NCI-H345 treated with DMSO at 0.1 percent for 48 hours (cell line): ENCODE results near the gene SEL1L.
"Not testable (repeated sequence)": the region's sequence is repeated elsewhere in the genome, so short reads cannot be mapped to it uniquely, and the experiment has no call there.

Experiments
- DNase-seq: peaks from one replicate; lab custom pipeline; 2025; ENCODE audit not compliant: unreplicated experiment; lab: John Stamatoyannopoulos, UW

The SEL1L gene

DNA sequence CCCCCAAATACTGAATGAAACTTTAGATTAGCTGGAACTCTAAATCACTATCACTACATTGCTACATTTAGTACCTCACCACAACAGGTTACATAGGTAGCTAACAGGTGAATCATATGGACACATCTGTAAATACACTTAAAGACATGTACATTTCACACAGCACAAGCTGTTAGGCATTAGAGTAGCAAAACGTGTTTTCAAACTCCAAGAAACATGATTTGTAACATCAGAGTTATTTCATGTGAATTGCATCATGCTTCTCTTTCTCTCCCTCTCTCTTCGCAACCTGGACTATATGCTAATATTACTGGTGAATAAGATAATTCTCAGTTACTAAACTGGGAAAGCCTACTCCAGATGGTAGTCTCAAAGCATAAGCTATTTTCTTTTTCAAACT lies 4.3 kb downstream of the SEL1L start:
- DNase-seq = no peak

DNA sequence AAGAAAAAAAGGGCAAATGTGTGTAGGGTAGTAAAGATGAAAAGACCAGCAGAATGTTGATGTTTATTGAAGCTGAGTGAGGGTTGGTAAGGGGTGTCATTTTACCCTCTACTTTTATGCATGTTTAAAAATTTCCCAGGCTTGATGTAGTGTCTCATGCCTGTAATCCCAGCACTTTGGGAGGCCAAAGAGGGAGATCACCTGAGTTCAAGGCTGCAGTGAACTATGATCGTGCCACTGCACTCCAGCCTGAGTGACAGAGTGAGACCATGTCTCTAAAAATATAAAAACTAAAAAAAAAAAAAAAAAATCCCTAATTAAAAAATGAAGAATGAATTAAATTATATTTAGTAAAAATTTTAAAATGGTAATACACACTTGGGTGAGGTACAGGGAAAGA lies 8.5 kb downstream of the SEL1L start:
- DNase-seq = no peak

DNA sequence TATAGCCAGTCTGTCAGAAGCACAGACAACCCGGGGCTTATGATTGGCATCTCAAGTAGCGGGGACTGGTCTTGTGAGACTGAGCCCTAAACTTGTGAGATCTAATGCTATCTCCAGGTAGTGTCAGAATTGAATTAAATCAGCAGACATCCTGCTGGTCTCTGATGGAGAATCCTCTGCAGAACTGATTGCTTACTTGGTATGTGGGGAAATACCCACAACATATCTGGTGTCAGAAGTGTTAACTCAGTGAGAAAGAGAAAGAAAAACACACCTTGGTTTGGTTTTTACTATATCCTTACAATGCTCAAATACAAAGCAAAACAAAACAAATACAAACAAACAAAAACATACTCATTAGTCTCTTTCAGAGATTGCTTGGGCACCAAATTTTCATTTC lies 10.0 kb downstream of the SEL1L start:
- DNase-seq = no peak

DNA sequence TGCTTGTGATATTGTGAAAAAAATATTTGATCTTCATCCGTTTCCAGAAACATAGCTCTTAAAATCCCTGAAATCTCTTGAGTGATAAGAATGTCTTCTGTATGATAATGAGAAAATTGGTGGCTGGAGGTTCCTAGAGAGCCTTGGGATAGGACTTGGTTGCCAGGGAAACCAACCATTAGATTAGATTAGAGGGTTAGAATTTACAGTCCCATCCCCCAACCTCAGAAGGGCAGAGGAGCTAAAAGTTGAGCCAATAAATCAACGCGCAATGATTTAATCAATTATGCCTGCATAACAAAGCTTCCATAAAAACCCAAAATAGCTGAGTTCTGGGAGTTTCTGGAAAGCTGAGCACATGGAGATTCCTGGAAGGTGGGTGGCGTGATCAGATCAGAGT lies 10.6 kb downstream of the SEL1L start:
- DNase-seq = no peak

DNA sequence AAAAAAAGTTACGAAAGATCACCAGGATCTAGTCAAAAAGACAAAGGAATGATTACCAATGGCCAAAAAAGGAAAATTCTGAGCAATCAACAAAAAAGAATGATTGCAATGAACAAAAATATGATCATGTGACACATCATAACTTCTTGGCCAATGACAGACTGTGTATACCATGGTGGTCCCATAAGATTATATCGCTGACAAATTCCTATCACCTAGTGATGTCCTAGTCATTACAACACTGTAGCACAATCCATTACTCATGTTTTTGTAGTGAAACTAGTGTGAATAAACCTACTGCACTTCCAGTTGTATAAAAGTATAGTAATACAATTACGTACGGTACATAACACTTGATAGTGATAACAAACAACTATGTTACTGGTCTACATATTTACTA lies 12.3 kb downstream of the SEL1L start:
- no peak for DNase-seq

- DNase-seq = no peak
Observed at GRCh38 chr14:81519200-81520011, 14.2 kb downstream of the SEL1L start.

DNA sequence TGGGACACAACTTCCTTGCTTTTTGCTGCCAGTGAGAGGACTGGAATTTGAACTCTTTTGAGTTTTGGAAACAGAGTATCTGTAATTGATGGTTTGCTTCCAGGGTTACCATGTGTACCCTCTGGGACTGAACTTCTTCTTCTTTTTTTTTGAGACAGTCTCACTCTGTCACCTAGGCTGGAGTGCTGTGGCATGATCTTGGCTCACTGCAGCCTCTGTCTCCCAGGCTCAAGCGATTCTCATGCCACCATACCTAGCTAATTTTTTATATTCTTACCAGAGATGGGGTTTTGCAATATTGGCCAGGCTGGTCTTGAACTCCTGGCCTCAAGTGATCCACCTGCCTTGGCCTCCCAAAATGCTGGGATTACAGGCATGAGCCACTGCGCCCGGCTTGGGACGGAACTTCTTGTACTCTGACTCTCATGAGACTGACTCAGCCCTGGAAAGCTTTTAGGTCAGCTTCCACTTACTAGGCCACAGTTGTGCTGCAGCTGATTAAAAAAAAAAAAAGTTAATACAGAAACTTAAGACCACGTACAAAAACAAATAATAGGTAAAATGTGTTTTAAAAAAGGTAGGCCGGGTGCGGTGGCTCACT lies 15.8 kb downstream of the SEL1L start:
- no peak for DNase-seq

DNA sequence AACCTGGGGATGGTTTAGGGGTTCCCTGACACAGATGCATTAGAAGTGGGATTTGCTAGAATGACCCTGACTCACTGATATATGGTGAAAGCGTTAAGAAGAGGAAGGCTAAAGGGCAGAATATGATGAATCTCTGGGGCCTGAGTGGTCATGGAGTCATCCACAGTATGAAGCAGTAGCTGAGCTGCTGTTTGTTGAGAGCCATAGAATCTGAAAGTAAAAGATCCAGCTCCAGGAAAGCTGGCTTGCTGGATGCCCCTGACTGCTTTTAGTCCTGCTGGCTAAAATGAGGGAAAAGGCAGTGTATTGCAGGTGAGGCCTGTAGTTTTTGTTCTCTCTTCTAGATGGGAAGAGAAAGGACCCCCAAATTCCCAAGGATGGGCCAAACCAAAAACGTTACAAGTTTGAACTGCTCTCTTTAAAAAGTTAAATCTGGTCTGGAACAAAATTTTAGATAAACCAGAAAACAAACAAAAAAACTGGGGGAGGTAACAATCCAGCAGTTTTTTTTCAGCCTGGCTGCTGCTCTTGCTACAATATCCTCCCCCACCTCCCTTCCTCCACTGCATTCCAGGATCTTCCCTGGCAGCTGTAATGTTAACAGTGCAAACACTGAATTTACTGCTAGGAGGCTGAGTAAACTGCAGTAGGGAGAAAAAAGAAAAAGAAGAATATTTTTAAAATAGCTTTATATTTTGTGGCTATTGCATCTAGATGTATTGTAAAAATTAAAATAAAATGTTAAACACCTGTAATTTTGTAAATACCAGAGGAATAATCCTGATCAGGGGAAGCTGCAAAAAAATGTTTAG lies 16.5 kb downstream of the SEL1L start:
- no peak for DNase-seq

DNA sequence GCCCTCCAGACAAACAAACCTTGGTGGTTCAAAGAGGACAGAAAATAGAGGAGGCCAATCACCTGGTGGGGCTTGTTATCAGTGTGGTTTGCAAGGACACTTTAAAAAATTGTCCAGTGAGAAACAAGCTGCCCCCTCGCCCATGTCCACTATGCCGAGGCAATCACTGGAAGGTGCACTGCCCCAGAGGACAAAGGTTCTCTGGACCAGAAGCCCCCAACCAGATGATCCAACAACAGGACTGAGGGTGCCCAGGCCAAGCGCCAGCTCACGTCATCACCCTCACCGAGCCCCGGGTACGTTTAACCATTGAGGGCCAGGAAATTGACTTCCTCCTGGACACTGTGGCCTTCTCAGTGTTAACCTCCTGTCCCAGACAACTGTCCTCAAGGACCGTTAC lies 17.7 kb downstream of the SEL1L start:
- DNase-seq = not testable (repeated sequence)

GRCh38 chr14:81512826-81513225 lies 20.8 kb downstream of the SEL1L start:
- DNase-seq = not testable (repeated sequence)

DNA sequence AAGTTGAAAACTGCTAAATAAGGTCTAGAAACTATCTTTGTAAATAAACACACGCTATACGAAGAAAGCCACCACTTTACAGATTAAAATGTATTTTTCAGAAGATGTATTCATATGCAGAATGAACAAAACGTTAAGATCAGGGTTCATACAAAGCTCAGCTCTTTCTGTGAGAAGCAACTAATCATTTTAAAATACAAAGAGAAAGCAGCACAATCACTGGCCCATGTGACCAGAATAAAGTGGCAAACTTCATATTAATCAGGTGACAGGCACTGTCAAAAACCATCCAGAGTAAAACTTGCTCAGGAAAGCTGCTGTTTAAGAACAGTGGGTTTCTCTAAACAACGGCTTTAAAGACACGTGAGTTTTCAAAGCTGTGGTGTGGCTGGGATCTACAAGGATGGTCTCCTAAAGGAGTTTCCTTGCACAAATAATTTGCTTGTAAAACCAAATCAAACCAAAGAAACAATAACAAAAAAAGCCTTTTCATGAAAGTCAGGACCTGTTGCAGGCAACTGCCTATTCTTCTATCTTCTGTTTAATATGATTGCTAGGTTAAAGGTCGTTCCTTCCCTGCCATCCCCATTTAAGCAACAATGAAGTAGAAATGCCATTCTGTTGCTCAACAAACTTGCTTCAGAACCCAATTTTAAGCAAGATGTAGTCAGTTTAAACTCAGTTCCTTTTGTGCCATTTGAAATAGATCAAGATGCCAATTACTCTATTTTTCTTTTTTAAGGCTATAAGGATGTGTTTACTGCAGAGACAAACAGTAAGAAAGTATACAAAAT lies 22.3 kb downstream of the SEL1L start:
- DNase-seq = no peak

GRCh38 chr14:81509838-81510452 lies 23.7 kb downstream of the SEL1L start:
- no peak for DNase-seq

DNA sequence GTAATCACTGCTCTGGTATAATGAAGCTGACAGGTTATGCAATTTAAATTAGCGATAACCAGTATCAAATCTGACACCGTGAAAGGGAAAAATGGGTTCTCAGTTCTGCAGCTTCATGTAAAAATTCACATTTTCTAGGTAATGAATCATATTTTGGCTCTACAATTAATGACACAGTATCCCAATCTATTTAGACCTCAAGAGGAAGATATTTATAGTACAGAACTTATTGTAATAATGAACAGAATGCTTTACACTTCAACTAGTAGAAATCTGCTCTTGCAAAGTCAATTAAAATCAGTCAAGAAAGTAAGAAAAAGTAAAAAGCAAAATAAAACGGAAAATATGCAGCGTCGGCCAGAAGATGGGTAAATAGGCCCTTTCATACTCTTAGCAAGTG lies 24.3 kb downstream of the SEL1L start:
- DNase-seq = no peak

- DNase-seq = no peak
Observed at GRCh38 chr14:81506487-81506886, 27.2 kb downstream of the SEL1L start.

GRCh38 chr14:81504864-81505263 lies 28.8 kb downstream of the SEL1L start:
- DNase-seq = no peak

GRCh38 chr14:81485781-81486180 lies 47.9 kb downstream of the SEL1L start:
- DNase-seq = no peak

DNA sequence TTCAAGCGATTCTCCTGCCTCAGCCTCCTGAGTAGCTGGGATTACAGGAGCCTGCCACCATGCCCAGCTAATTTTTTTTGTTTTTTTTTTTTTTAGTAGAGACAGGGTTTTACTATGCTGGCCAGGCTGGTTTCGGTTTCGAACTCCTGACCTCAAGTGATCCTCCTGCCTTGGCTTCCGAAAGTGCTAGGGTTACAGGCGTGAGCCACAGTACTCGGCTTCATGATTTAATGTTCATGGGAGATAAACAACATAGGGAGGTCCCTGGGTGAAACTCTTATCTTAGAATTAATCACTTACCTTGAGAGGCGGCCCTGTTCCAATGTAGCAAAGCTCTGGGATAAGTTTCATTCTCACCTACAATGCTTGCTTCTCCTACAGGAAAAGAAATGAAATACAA lies 48.3 kb downstream of the SEL1L start:
- DNase-seq = no peak

DNA sequence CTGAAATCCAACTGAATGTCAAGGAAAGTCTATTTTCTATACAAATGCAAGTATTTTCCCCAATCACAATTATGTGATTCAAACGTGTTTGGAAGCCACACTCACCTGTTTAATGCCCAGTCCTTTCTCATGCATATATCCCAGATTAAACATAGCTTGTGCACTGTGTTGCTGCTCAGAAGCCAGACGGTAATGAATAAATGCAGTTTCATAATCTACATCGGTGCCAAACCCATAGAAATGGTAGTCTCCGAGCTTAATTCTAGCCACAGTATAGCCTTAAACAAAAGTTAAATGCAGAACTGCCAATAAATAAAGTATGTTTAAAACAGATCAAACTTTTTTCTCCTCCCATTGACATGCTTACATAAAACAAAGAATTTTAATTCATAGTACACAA lies 49.5 kb downstream of the SEL1L start:
- no peak for DNase-seq

DNA sequence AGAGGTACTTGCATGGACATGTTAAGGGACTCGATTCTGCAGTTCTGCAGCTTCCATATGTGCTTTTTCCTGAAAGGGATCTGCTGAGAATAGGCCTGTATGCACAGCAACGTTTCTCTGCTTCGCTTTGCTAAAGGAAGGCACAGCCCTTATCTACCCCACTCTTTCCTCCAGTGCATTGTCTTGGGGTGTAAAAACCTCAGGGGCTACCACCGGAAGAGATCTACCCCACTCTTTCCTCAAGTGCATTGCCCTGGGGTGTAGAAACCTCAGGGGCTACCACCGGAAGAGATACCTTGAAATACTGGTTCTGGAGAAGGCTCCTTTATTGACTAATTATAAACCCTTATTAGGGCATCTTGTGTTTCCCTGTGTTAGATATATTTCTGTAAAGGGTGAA lies 52.9 kb downstream of the SEL1L start:
- no peak for DNase-seq

DNA sequence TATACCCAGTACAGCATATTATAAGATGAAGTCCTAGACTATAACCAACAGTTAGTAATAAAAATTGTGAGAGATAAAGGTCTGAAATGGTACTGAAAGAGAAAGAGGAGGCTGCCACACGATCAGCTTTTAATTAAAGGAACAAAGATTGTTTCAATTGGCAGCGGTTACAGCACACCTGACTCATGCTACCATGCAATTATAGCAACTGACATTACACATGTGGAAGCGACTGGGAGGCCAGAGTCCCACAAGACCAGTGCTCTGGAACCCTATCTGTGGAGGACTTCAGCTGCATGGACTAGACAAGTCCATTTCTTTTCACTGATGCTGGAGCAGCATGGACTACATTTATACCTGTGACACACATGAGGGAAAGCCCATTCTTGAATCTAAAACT lies 55.2 kb downstream of the SEL1L start:
- DNase-seq = no peak

DNA sequence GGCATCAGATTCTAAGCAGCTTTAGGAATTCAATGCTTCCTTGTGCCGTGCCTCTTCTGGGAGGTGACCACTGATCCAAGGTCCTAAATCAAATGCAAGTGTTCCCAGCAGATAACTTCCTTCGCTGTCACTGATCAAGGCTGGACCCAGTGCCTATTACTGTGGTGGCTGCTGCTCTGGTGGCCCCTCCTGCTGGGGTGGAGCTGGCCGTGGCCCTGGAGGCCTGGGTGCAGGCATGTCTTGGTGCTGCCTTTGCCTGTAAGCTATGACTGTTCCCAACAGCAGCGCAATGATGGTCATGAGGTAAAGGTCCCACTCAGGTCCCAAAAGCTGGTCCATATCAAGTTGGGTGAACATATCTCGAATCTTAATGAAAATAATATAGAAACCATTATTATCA lies 56.8 kb downstream of the SEL1L start:
- DNase-seq = no peak
